ENCODE results near the gene TRIM34. TPM values are rescaled to one million over a fixed set of nuclear protein-coding genes. Genes with fewer than 3 reads are reported as not detected.
"Not testable (repeated sequence)": the region's sequence is repeated elsewhere in the genome, so short reads cannot be mapped to it uniquely, and the experiment has no call there.

The TRIM34 gene
- total RNA-seq, 1 experiment from 2014 or later = 0.41 TPM

GRCh38 chr11:5689551-5689983, 64.8 kb downstream of the TRIM34 start, which contains the start of gene TRIM22:
Gene TRIM22, plus strand, starts transcription at chr11:5689790. Its CDS starts 6,443 bp downstream, at chr11:5696233.
- H3K27ac ChIP-seq (ENCODE audit: low read depth, low read length, poor library complexity, severe bottlenecking) = no peak within 1 kb of the TSS
- H3K36me3 ChIP-seq (ENCODE audit: insufficient read depth, low read length, poor library complexity, severe bottlenecking) = no peaks in the 10 kb centered on the region
- intact Hi-C loops (cut with micrococcal nuclease; ENCODE audit: unreplicated experiment) = no loop called here
- ChIA-PET POLR2A (ENCODE audit: low non-redundant PET) (no interaction called here), CTCF (no interaction called here)
- no TSS peak for BruUV-seq (replicated peaks)
- H3K4me1 ChIP-seq (ENCODE audit: insufficient read depth, low read length, poor library complexity, severe bottlenecking) = no peaks in the 10 kb centered on the region
- DNase-seq (ENCODE audit: low spot score) = peak; percentile 5
- TF ChIP-seq CTCF (conservative IDR thresholded peaks at IDR 0.05; ENCODE audit: low read depth, low read length) (no peak), EZH2 (IDR thresholded peaks at IDR 0.05; ENCODE audit: borderline replicate concordance, low read depth, low read length, poor library complexity, severe bottlenecking) (no peak)
- no peak within 1 kb of the TSS for H3K4me3 ChIP-seq (ENCODE audit: low read depth, low read length, poor library complexity, severe bottlenecking)
- no peaks in the 10 kb centered on the region for H3K9me3 ChIP-seq (ENCODE audit: low read depth, low read length, poor library complexity, severe bottlenecking)
- H3K27me3 ChIP-seq (replicated peaks; ENCODE audit: insufficient read depth, low read depth, low read length, poor library complexity) = no peaks in the 10 kb centered on the region

- TF ChIP-seq EZH2 (IDR thresholded peaks at IDR 0.05; ENCODE audit: borderline replicate concordance, low read depth, low read length, poor library complexity, severe bottlenecking) (no peak), CTCF (conservative IDR thresholded peaks at IDR 0.05; ENCODE audit: low read depth, low read length) (no peak)
- ChIA-PET CTCF (no interaction called here), POLR2A (ENCODE audit: low non-redundant PET) (no interaction called here)
- H3K36me3 ChIP-seq (ENCODE audit: insufficient read depth, low read length, poor library complexity, severe bottlenecking) = no peaks in the 10 kb centered on the region
- no peaks in the 10 kb centered on the region for H3K4me1 ChIP-seq (ENCODE audit: insufficient read depth, low read length, poor library complexity, severe bottlenecking)
- H3K4me3 ChIP-seq (ENCODE audit: low read depth, low read length, poor library complexity, severe bottlenecking) = no peak overlapping the region
- intact Hi-C loops (cut with micrococcal nuclease; ENCODE audit: unreplicated experiment) = no loop called here
- no TSS peak for BruUV-seq (replicated peaks)
- H3K27me3 ChIP-seq (replicated peaks; ENCODE audit: insufficient read depth, low read depth, low read length, poor library complexity) = no peaks in the 10 kb centered on the region
- no peaks in the 10 kb centered on the region for H3K9me3 ChIP-seq (ENCODE audit: low read depth, low read length, poor library complexity, severe bottlenecking)
- no peak for DNase-seq (ENCODE audit: low spot score)
- H3K27ac ChIP-seq (ENCODE audit: low read depth, low read length, poor library complexity, severe bottlenecking) = no peak overlapping the region
Observed at GRCh38 chr11:5690216-5690615, 65.4 kb downstream of the TRIM34 start.

GRCh38 chr11:5690736-5691135, 65.9 kb downstream of the TRIM34 start:
- ChIA-PET POLR2A (ENCODE audit: low non-redundant PET) (no interaction called here), CTCF (no interaction called here)
- BruUV-seq (replicated peaks) = no TSS peak
- Histone ChIP-seq H3K4me1 (ENCODE audit: insufficient read depth, low read length, poor library complexity, severe bottlenecking) (no peaks in the 10 kb centered on the region), H3K4me3 (ENCODE audit: low read depth, low read length, poor library complexity, severe bottlenecking) (no peak overlapping the region), H3K27ac (ENCODE audit: low read depth, low read length, poor library complexity, severe bottlenecking) (no peak overlapping the region), H3K9me3 (ENCODE audit: low read depth, low read length, poor library complexity, severe bottlenecking) (no peaks in the 10 kb centered on the region), H3K27me3 (replicated peaks; ENCODE audit: insufficient read depth, low read depth, low read length, poor library complexity) (no peaks in the 10 kb centered on the region), H3K36me3 (ENCODE audit: insufficient read depth, low read length, poor library complexity, severe bottlenecking) (no peaks in the 10 kb centered on the region)
- intact Hi-C loops (cut with micrococcal nuclease; ENCODE audit: unreplicated experiment) = no loop called here
- no peak for DNase-seq (ENCODE audit: low spot score)
- TF ChIP-seq EZH2 (IDR thresholded peaks at IDR 0.05; ENCODE audit: borderline replicate concordance, low read depth, low read length, poor library complexity, severe bottlenecking) (no peak), CTCF (conservative IDR thresholded peaks at IDR 0.05; ENCODE audit: low read depth, low read length) (no peak)

- BruUV-seq (replicated peaks); H3K9me3 ChIP-seq (ENCODE audit: low read depth, low read length, poor library complexity, severe bottlenecking); DNase-seq (ENCODE audit: low spot score); H3K36me3 ChIP-seq (ENCODE audit: insufficient read depth, low read length, poor library complexity, severe bottlenecking); H3K4me1 ChIP-seq (ENCODE audit: insufficient read depth, low read length, poor library complexity, severe bottlenecking); H3K27ac ChIP-seq (ENCODE audit: low read depth, low read length, poor library complexity, severe bottlenecking); H3K27me3 ChIP-seq (replicated peaks; ENCODE audit: insufficient read depth, low read depth, low read length, poor library complexity); POLR2A ChIA-PET (ENCODE audit: low non-redundant PET); CTCF ChIA-PET; H3K4me3 ChIP-seq (ENCODE audit: low read depth, low read length, poor library complexity, severe bottlenecking); intact Hi-C loops (cut with micrococcal nuclease; ENCODE audit: unreplicated experiment): not testable (repeated sequence)
Observed at GRCh38 chr11:5691238-5691963, 66.6 kb downstream of the TRIM34 start.

Measured in A673 (cell line).